PC-3 (cell line): Measurements from ENCODE around the gene POLR1A. TPM values are rescaled to one million over a fixed set of nuclear protein-coding genes. Genes with fewer than 3 reads are reported as not detected.

Experiments used
- ATAC-seq: fragments of 200-7000 bp; cut with Tn5 transposase; 2 replicates; pipeline ENCODE4 v1.9.1; 2020; ENCODE audit warnings: mild to moderate bottlenecking, moderate library complexity
- BruUV-seq: library from RNA; stranded (reverse); fragments of 400-500 nt; replicated peaks from 2 replicates; lab custom pipeline; 2021; lab: Mats Ljungman, UMichigan
- CTCF ChIA-PET: fragments of 300-600 bp; sonication (Branson Sonifier 250); formaldehyde crosslinking; loops from one replicate; lab custom pipeline; 2022; ENCODE audit warnings: antibody characterized with exemption; lab: Charles Lee
- POLR2A ChIA-PET: fragments of 300-600 bp; sonication (Branson Sonifier 250); formaldehyde crosslinking; loops from one replicate; lab custom pipeline; 2022; ENCODE audit warnings: antibody characterized with exemption; ENCODE audit not compliant: unreplicated experiment; lab: Charles Lee
- DNase-seq: peaks from one replicate; pipeline ENCODE4 v3.0.0-alpha.2; 2015
- H2AFZ ChIP-seq: fragments of 300-600 bp; sonication (generic); 2 replicates; pipeline ENCODE4 v1.6.0; 2016; ENCODE audit warnings: antibody characterized with exemption, low read length
- H3F3A ChIP-seq: fragments of 300-600 bp; sonication (generic); one replicate; pipeline ENCODE4 v1.6.0; 2017; ENCODE audit warnings: antibody characterized with exemption, low read length, control low read depth, mild to moderate bottlenecking; ENCODE audit not compliant: unreplicated experiment
- H3K27ac ChIP-seq: fragments of 300-600 bp; sonication (generic); 2 replicates; pipeline ENCODE4 v1.5.1; 2016; ENCODE audit warnings: mild to moderate bottlenecking, low read length
- H3K27me3 ChIP-seq: fragments of 300-600 bp; sonication (generic); 2 replicates; pipeline ENCODE4 v1.6.1; 2016; ENCODE audit warnings: low read length, mixed read lengths
- H3K36me3 ChIP-seq: fragments of 300-600 bp; sonication (generic); 2 replicates; pipeline ENCODE4 v1.6.1; 2016; ENCODE audit warnings: low read depth, mixed run types, low read length, mixed read lengths
- H3K4me1 ChIP-seq: fragments of 300-600 bp; sonication (generic); 2 replicates; pipeline ENCODE4 v1.5.1; 2016; ENCODE audit warnings: low read length; ENCODE audit not compliant: insufficient read depth
- H3K4me2 ChIP-seq: fragments of 300-600 bp; sonication (generic); 2 replicates; pipeline ENCODE4 v1.6.0; 2016; ENCODE audit warnings: low read length
- H3K4me3 ChIP-seq: fragments of 300-600 bp; sonication (generic); 2 replicates; pipeline ENCODE4 v1.5.1; 2016; ENCODE audit warnings: mild to moderate bottlenecking, low read length, mixed read lengths
- H3K79me2 ChIP-seq: fragments of 300-600 bp; sonication (generic); 2 replicates; pipeline ENCODE4 v1.6.1; 2017; ENCODE audit warnings: low read length, mixed read lengths
- H3K9ac ChIP-seq: fragments of 300-600 bp; sonication (generic); 2 replicates; pipeline ENCODE4 v1.6.0; 2016; ENCODE audit warnings: mild to moderate bottlenecking, low read length
- H3K9me2 ChIP-seq: fragments of 300-600 bp; sonication (generic); replicated peaks from 2 replicates; pipeline ENCODE4 v1.6.1; 2016; ENCODE audit warnings: mixed run types, low read length, mixed read lengths
- H3K9me3 ChIP-seq: fragments of 300-600 bp; sonication (generic); 2 replicates; pipeline ENCODE4 v1.6.1; 2016; ENCODE audit warnings: low read length, mixed read lengths
- H4K20me1 ChIP-seq: fragments of 300-600 bp; sonication (generic); 2 replicates; pipeline ENCODE4 v1.6.1; 2016; ENCODE audit warnings: low read length, mixed read lengths
- EZH2 ChIP-seq: fragments of 300-600 bp; sonication (generic); IDR thresholded peaks from one replicate; pipeline ENCODE4 v1.6.1; 2017; ENCODE audit warnings: antibody characterized with exemption, mild to moderate bottlenecking, low read length; ENCODE audit not compliant: unreplicated experiment
- EZH2phosphoT487 ChIP-seq: fragments of 300-600 bp; sonication (generic); IDR thresholded peaks from 2 replicates; pipeline ENCODE4 v1.6.1; 2018; ENCODE audit warnings: mild to moderate bottlenecking, antibody characterized with exemption, low read length, borderline replicate concordance
- intact Hi-C: fragments of 100-400 bp; cut with micrococcal nuclease; formaldehyde crosslinking; loops from 2 replicates; pipeline ENCODE4 v1.9.0; 2023
- total RNA-seq: library from RNA; depleted of rRNA; stranded (reverse); fragments of >200 nt; gene quantifications from 2 replicates; pipeline ENCODE4 v1.2.3, GENCODE V29; 2014
- TF ChIP-seq, protein P1 (sequence below): fragments of 300-600 bp; sonication (generic); conservative IDR thresholded peaks from 2 replicates; pipeline ENCODE4 v1.5.1; 2017; ENCODE audit warnings: antibody characterized with exemption, low read depth, mild to moderate bottlenecking, low read length

The POLR1A gene
- total RNA-seq, 1 experiment from 2014 or later, result 25.1 TPM

DNA sequence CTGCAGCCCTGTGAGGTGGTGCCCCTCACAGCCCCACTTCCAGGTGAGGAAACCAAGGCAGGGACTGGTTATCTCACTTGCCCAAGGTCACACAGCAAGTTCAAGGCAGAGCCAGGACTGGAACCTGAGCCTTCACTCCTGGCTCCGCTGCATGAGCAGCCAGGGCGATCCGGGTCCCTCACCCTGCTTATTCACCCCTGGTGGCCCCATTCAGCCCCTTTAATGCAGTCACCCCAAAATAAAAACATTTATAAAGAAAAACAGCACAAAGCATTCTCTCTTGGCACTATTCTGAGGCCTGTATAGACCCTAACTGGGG, 57.3 kb downstream of the POLR1A start:
- ATAC-seq (no peak), DNase-seq (no peak)
- Histone ChIP-seq H3K27ac (no peak overlapping the region), H3K27me3 (no peaks in the 10 kb centered on the region), H3K4me2 (no peak overlapping the region), H4K20me1 (no peaks in the 10 kb centered on the region), H3K4me3 (no peak overlapping the region), H2AFZ (no peak overlapping the region), H3K9ac (no peak overlapping the region), H3K79me2 (no peaks in the 10 kb centered on the region), H3K36me3 (peaks cover 64% of the 10 kb centered on the region), H3K9me3 (no peaks in the 10 kb centered on the region), H3K4me1 (no peaks in the 10 kb centered on the region), H3F3A (no peaks in the 10 kb centered on the region), H3K9me2 (no peaks in the 10 kb centered on the region)
- intact Hi-C loops, result no loop called here
- BruUV-seq, result no TSS peak
- ChIA-PET CTCF (no interaction called here), POLR2A (no interaction called here)
- no peak for TF ChIP-seq EZH2phosphoT487
- no peak for TF ChIP-seq EZH2
- TF ChIP-seq, protein P1, sequence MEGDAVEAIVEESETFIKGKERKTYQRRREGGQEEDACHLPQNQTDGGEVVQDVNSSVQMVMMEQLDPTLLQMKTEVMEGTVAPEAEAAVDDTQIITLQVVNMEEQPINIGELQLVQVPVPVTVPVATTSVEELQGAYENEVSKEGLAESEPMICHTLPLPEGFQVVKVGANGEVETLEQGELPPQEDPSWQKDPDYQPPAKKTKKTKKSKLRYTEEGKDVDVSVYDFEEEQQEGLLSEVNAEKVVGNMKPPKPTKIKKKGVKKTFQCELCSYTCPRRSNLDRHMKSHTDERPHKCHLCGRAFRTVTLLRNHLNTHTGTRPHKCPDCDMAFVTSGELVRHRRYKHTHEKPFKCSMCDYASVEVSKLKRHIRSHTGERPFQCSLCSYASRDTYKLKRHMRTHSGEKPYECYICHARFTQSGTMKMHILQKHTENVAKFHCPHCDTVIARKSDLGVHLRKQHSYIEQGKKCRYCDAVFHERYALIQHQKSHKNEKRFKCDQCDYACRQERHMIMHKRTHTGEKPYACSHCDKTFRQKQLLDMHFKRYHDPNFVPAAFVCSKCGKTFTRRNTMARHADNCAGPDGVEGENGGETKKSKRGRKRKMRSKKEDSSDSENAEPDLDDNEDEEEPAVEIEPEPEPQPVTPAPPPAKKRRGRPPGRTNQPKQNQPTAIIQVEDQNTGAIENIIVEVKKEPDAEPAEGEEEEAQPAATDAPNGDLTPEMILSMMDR, result no peak

DNA sequence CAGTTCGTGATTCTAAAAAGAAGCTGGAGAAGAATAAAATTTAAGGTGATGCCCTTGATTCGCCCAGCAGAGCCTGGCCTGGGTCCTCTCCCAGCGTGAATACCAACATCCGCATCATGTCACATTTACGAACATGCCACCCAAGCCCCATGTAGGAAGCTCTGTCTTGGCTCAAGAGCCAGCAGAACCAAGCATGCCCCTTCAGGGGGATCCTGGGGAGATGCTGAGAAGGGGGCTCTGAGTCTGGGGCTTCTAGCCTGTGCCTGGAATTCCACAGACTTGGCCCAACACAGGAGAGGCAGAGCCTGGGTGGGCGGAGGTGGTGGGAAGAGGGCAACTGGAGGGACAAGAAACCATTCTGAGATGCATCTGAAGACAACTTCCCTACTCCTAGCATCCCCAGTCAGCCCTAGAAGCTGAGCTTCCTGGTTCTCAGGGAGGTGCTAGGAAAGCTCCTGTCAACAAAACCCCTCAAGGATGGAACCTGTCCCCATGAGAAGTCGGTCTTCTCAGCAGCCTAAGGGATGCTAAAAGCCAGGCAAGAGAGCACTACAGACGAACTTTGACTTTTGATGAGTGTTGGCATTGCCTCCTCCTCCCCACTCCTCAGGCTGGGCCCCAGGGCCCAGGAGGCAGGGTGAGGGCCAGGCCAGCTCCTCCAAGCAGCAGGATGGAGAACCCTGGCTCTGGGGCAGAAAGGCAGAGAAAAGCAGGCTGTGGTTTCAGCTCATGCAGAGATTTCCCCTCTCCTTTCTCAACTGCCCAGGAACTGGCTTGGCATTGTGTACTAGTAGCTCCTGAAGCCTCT, 57.9 kb downstream of the POLR1A start:
- H4K20me1 ChIP-seq, result no peaks in the 10 kb centered on the region
- no peaks in the 10 kb centered on the region for H3K27me3 ChIP-seq
- no peaks in the 10 kb centered on the region for H3K79me2 ChIP-seq
- intact Hi-C loops, result no loop called here
- no peaks in the 10 kb centered on the region for H3K4me1 ChIP-seq
- H3K36me3 ChIP-seq, result peaks cover 65% of the 10 kb centered on the region
- H3K4me3 ChIP-seq, result no peak overlapping the region
- H3K27ac ChIP-seq, result no peak overlapping the region
- H3K9me3 ChIP-seq, result no peaks in the 10 kb centered on the region
- no peak for ATAC-seq
- DNase-seq, result no peak
- POLR2A ChIA-PET, result no interaction called here
- H3K4me2 ChIP-seq, result no peak overlapping the region
- CTCF ChIA-PET, result no interaction called here
- no peak overlapping the region for H3K9ac ChIP-seq
- H2AFZ ChIP-seq, result no peak overlapping the region
- no peaks in the 10 kb centered on the region for H3K9me2 ChIP-seq
- TF ChIP-seq, protein P1, result no peak
- TF ChIP-seq EZH2phosphoT487, result no peak
- TF ChIP-seq EZH2, result no peak
- no peaks in the 10 kb centered on the region for H3F3A ChIP-seq
- no TSS peak for BruUV-seq

DNA sequence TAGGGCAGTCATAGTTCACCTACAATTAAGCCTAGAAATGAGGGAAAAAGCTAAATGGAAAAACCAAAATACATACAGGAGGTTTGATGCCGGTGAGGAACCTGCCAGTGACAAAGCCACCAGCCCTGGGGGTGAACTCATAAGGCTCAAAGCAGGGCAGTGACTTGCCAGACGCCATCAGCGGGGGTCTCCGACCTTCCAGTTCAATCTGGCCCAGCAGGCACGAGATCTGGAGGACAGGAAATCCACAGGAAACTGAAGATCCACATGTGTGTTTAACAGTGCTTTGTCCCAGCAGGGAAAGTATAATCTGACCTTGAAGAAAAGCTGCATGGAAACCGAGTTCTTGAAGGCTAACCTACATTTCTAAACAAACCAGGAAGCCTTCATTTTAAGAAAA, 60.1 kb downstream of the POLR1A start:
- DNase-seq (no peak), ATAC-seq (no peak)
- BruUV-seq, result no TSS peak
- Histone ChIP-seq H4K20me1 (no peaks in the 10 kb centered on the region), H3K4me3 (no peak overlapping the region), H3K9me2 (no peaks in the 10 kb centered on the region), H3K27me3 (no peaks in the 10 kb centered on the region), H3K36me3 (peaks cover 75% of the 10 kb centered on the region), H3F3A (no peaks in the 10 kb centered on the region), H3K9ac (no peak overlapping the region), H3K9me3 (no peaks in the 10 kb centered on the region), H3K27ac (no peak overlapping the region), H3K4me2 (no peak overlapping the region), H3K79me2 (no peaks in the 10 kb centered on the region), H2AFZ (no peak overlapping the region), H3K4me1 (no peaks in the 10 kb centered on the region)
- POLR2A ChIA-PET, result no interaction called here
- intact Hi-C loops, result no loop called here
- TF ChIP-seq, protein P1, result no peak
- TF ChIP-seq EZH2, result no peak
- TF ChIP-seq EZH2phosphoT487, result no peak
- CTCF ChIA-PET, result interaction anchor here (0.7 kb wide), 1 partner anchor 199 kb away, joined by 4 read pairs; no protein-coding TSS in a partner anchor
